Panc1 (cell line): ENCODE measurements around the gene SLC46A2.

Experiments
- POLR2AphosphoS5 ChIP-seq: IDR thresholded peaks from 2 replicates; pipeline ENCODE4 v1.6.1; 2012; ENCODE audit warnings: mild to moderate bottlenecking, low read depth, low read length, moderate library complexity
- TF ChIP-seq, protein P1 (sequence below): fragments of 450-650 bp; IDR thresholded peaks from 2 replicates; pipeline ENCODE4 v1.5.1; 2017; ENCODE audit warnings: mild to moderate bottlenecking
- TF ChIP-seq, protein P2 (sequence below), 2 experiments: IDR thresholded peaks; 2 replicates each; pipeline ENCODE4 v1.6.1; 2011 to 2012; ENCODE audit warnings: low read depth in 2 of 2, control low read depth in 1 of 2, low read length in 1 of 2, mild to moderate bottlenecking in 1 of 2, moderate library complexity in 1 of 2; ENCODE audit not compliant: insufficient read depth in 1 of 2

DNA sequence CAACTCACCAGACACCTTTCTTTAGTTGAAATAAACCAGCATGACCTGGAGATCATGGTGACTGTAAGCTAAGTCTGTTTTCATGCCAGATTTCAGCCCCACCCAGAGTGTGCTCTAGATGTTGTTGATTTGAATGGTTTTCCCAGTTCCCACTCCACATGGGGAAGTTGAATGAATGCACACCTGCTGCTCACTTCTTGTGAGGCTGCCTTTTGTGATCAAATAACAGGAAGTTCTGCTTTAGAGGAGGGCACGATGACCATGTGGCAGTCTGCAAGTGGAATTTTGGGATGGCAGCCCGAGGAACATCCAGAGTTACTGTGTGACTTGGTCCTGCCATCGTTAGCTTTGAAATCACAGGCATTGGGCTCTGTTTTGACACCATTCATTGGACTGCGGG is 18.7 kb downstream of the SLC46A2 start:
- TF ChIP-seq, protein P1, sequence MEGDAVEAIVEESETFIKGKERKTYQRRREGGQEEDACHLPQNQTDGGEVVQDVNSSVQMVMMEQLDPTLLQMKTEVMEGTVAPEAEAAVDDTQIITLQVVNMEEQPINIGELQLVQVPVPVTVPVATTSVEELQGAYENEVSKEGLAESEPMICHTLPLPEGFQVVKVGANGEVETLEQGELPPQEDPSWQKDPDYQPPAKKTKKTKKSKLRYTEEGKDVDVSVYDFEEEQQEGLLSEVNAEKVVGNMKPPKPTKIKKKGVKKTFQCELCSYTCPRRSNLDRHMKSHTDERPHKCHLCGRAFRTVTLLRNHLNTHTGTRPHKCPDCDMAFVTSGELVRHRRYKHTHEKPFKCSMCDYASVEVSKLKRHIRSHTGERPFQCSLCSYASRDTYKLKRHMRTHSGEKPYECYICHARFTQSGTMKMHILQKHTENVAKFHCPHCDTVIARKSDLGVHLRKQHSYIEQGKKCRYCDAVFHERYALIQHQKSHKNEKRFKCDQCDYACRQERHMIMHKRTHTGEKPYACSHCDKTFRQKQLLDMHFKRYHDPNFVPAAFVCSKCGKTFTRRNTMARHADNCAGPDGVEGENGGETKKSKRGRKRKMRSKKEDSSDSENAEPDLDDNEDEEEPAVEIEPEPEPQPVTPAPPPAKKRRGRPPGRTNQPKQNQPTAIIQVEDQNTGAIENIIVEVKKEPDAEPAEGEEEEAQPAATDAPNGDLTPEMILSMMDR = no peak
- TF ChIP-seq, protein P2, sequence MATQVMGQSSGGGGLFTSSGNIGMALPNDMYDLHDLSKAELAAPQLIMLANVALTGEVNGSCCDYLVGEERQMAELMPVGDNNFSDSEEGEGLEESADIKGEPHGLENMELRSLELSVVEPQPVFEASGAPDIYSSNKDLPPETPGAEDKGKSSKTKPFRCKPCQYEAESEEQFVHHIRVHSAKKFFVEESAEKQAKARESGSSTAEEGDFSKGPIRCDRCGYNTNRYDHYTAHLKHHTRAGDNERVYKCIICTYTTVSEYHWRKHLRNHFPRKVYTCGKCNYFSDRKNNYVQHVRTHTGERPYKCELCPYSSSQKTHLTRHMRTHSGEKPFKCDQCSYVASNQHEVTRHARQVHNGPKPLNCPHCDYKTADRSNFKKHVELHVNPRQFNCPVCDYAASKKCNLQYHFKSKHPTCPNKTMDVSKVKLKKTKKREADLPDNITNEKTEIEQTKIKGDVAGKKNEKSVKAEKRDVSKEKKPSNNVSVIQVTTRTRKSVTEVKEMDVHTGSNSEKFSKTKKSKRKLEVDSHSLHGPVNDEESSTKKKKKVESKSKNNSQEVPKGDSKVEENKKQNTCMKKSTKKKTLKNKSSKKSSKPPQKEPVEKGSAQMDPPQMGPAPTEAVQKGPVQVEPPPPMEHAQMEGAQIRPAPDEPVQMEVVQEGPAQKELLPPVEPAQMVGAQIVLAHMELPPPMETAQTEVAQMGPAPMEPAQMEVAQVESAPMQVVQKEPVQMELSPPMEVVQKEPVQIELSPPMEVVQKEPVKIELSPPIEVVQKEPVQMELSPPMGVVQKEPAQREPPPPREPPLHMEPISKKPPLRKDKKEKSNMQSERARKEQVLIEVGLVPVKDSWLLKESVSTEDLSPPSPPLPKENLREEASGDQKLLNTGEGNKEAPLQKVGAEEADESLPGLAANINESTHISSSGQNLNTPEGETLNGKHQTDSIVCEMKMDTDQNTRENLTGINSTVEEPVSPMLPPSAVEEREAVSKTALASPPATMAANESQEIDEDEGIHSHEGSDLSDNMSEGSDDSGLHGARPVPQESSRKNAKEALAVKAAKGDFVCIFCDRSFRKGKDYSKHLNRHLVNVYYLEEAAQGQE (IDR thresholded peaks at IDR 0.05; ENCODE audit: insufficient read depth in 1 of 2, low read depth in 2 of 2, low read length in 1 of 2) = no peak
- no peak for TF ChIP-seq POLR2AphosphoS5
